Inferior parietal cortex (tissue), 1 donor: ENCODE data around the gene CRYL1.

Source experiments
- DNase-seq: peaks from one replicate; pipeline ENCODE4 v3.0.0-alpha.2; 2016; ENCODE audit errors: extremely low spot score

Gene CRYL1

GRCh38 chr13:20424949-20425348, 100.7 kb downstream of the CRYL1 start:
- DNase-seq = no peak

GRCh38 chr13:20424559-20424852, 101.2 kb downstream of the CRYL1 start:
- DNase-seq = no peak

GRCh38 chr13:20422362-20422761, 103.3 kb downstream of the CRYL1 start:
- DNase-seq = no peak

- DNase-seq = no peak
These were observed 104.7 kb downstream of the CRYL1 start for GRCh38 chr13:20420938-20421337.

GRCh38 chr13:20418953-20419352, 106.7 kb downstream of the CRYL1 start:
- DNase-seq = no peak

GRCh38 chr13:20416223-20416745, 109.4 kb downstream of the CRYL1 start:
- no peak for DNase-seq

GRCh38 chr13:20415694-20416107, 110.0 kb downstream of the CRYL1 start:
- DNase-seq = no peak

- DNase-seq = no peak
These were observed 110.4 kb downstream of the CRYL1 start for GRCh38 chr13:20415306-20415679.

GRCh38 chr13:20414546-20415305, 110.9 kb downstream of the CRYL1 start:
- no peak for DNase-seq

- no peak for DNase-seq
These were observed 112.8 kb downstream of the CRYL1 start for GRCh38 chr13:20412691-20413355.

GRCh38 chr13:20411638-20412342, 113.9 kb downstream of the CRYL1 start:
- no peak for DNase-seq

- DNase-seq = no peak
These were observed 114.9 kb downstream of the CRYL1 start for GRCh38 chr13:20410726-20411125.

GRCh38 chr13:20408181-20408580, 117.5 kb downstream of the CRYL1 start:
- DNase-seq = no peak

- DNase-seq = no peak
These were observed 117.9 kb downstream of the CRYL1 start for GRCh38 chr13:20407759-20408158.

- no peak for DNase-seq
These were observed 120.0 kb downstream of the CRYL1 start for GRCh38 chr13:20405691-20406090.

GRCh38 chr13:20404488-20405222, 121.0 kb downstream of the CRYL1 start:
- DNase-seq = no peak

- DNase-seq = no peak
These were observed 121.8 kb downstream of the CRYL1 start for GRCh38 chr13:20403826-20404225.

GRCh38 chr13:20402881-20403280, 122.8 kb downstream of the CRYL1 start:
- DNase-seq = no peak

- DNase-seq = no peak
These were observed 123.5 kb downstream of the CRYL1 start for GRCh38 chr13:20401931-20402856.

GRCh38 chr13:20401531-20401930, 124.1 kb downstream of the CRYL1 start:
- DNase-seq = no peak

GRCh38 chr13:20400774-20401173, 124.9 kb downstream of the CRYL1 start:
- no peak for DNase-seq
